Psoas muscle (tissue), 7 donors: ENCODE results near the gene REELD1. TPM values are rescaled to one million over a fixed set of nuclear protein-coding genes. Genes with fewer than 3 reads are reported as not detected.

Experiments used
- polyA plus RNA-seq, 3 donors: library from polyadenylated mRNA; stranded (reverse); fragments of 200-250 nt; gene quantifications; one replicate each; pipeline ENCODE4 v1.2.3, GENCODE V29; 2013
- total RNA-seq, 4 donors: library from RNA; stranded (reverse); fragmentation: NEBNext Ultra II Directional in 2 of 4; extraction: Animal tissue kit (Norgen Biotek cat#: 25700) in 2 of 4; gene quantifications; one replicate each; pipeline versions ENCODE4 v1.2.1 to v1.2.4, GENCODE V29; 2021 to 2023
- donor health status: healthy with polysubstance abuse.
- donor health status: DM: no; HTN: no; CAD: no; lungs with moderate emphysema.
- donor health status: Bipolar disorder and iron deficiency.
- donor health status: healthy.
- donor health status: DM: no; HTN: no; CAD: no.
- donor health status: DM: no; HTN: no; CAD: no.
- donor health status: DM: yes; HTN: yes; CAD: no.

Gene REELD1
- total and polyA plus RNA-seq, 7 donors, result 0.03 to 0.46 (median 0.10) TPM; not detected in 4

Other genes with a start within 250 kb of the REELD1 start
- 10 to 100 TPM in 3 of 4 donors, 1 to 10 TPM in 1; 9.4 to 15.2 (median 14.6) TPM for gene LSM6, start 38.8 kb upstream of the REELD1 start, total RNA-seq
- gene LSM6, start 38.8 kb upstream of the REELD1 start, polyA plus RNA-seq, result 10 to 100 TPM; 22.5 to 42.7 (median 33.8) TPM